ENCODE measurements around the gene CD151. TPM values are rescaled to one million over a fixed set of nuclear protein-coding genes. Genes with fewer than 3 reads are reported as not detected.

CD151 gene
- total and polyA plus RNA-seq, 4 donors, result 31.6 to 264 (median 124) TPM

GRCh38 chr11:834371-835316 is 1.9 kb downstream of the CD151 start:
- no peak for DNase-seq (ENCODE audit: low spot score)
- H3K4me3 ChIP-seq (ENCODE audit: low read depth in 1 of 3, low read length in 3 of 3), result peak overlapping the region in 2 of 3 donors; percentile 28 to 85
- H3K9me3 ChIP-seq (ENCODE audit: control insufficient read depth in 4 of 4, low read length in 3 of 4), result no peaks in the 10 kb centered on the region
- no peaks in the 10 kb centered on the region for H3K27me3 ChIP-seq (ENCODE audit: control insufficient read depth in 4 of 4, insufficient read depth in 4 of 4, low read length in 3 of 4)
- H3K36me3 ChIP-seq (ENCODE audit: control insufficient read depth in 4 of 4, insufficient read depth in 3 of 4, low read depth in 1 of 4, low read length in 3 of 4), result peaks cover under 1 to 23% (median 10%) of the 10 kb centered on the region in 4 donors
- peak overlapping the region; percentile 90 to 99 for H3K27ac ChIP-seq (ENCODE audit: low read depth in 1 of 2, low read length in 2 of 2)
- H3K4me1 ChIP-seq (ENCODE audit: control insufficient read depth in 4 of 4, insufficient read depth in 4 of 4, low read length in 3 of 4), result peaks cover 34 to 67% (median 48%) of the 10 kb centered on the region in 4 donors
- WGBS, result 21% methylated on average over 31 of the region's 31 CpGs
- TF ChIP-seq ATF3 (IDR thresholded peaks at IDR 0.05), result no peak
- no peak for TF ChIP-seq FOXA1 (IDR thresholded peaks at IDR 0.05)
- peak in 1 of 2 donors; percentile 49 for TF ChIP-seq EGR1 (IDR thresholded peaks at IDR 0.05; ENCODE audit: low read depth in 2 of 2)
- no peak for TF ChIP-seq GABPA (IDR thresholded peaks at IDR 0.05 in 1 of 2, conservative IDR thresholded peaks at IDR 0.05 in 1 of 2)
- no peak for TF ChIP-seq RAD21 (IDR thresholded peaks at IDR 0.05)
- TF ChIP-seq FOXA2 (IDR thresholded peaks at IDR 0.05), result no peak
- no peak for TF ChIP-seq MAX (IDR thresholded peaks at IDR 0.05)
- TF ChIP-seq HNF4G (IDR thresholded peaks at IDR 0.05), result peak; percentile 34
- peak; percentile 77 for TF ChIP-seq NR2F2 (IDR thresholded peaks at IDR 0.05)
- peak; percentile 64 for TF ChIP-seq SP1 (IDR thresholded peaks at IDR 0.05)
- TF ChIP-seq CTCF (IDR thresholded peaks at IDR 0.05; ENCODE audit: low read depth, low read length, missing input control), result no peak
- TF ChIP-seq ZBTB33 (IDR thresholded peaks at IDR 0.05), result no peak
- TF ChIP-seq TAF1 (conservative IDR thresholded peaks at IDR 0.05), result no peak
- TF ChIP-seq RXRA (IDR thresholded peaks at IDR 0.05), result peak; percentile 79 to 93
- TF ChIP-seq REST (IDR thresholded peaks at IDR 0.05), result peak; percentile 56
- peak; percentile 83 to 94 for TF ChIP-seq HNF4A (conservative IDR thresholded peaks at IDR 0.05)
- peak; percentile 4 for TF ChIP-seq YY1 (IDR thresholded peaks at IDR 0.05)
- TF ChIP-seq JUND (IDR thresholded peaks at IDR 0.05), result peak; percentile 30 to 45
- peak overlapping the region in 1 of 2 donors; percentile 14 for H3K9ac ChIP-seq (ENCODE audit: low read depth in 1 of 2, low read length in 2 of 2)

All from liver (tissue), 9 donors.